HEK293 (cell line): ENCODE measurements around the gene SCYGR4.

Experiments used
- CTCF ChIP-seq: fragments of 450-650 bp; formaldehyde crosslinking; IDR thresholded peaks from 2 replicates; pipeline ENCODE4 v1.5.1; 2016; ENCODE audit warnings: missing biosample characterization, missing genetic modification characterization
- KLF16 ChIP-seq: fragments of 450-650 bp; formaldehyde crosslinking; IDR thresholded peaks from 2 replicates; pipeline ENCODE4 v1.5.1; 2017; ENCODE audit warnings: missing biosample characterization, missing genetic modification characterization
- SP2 ChIP-seq: fragments of 450-650 bp; formaldehyde crosslinking; IDR thresholded peaks from 2 replicates; pipeline ENCODE4 v1.5.1; 2016; ENCODE audit warnings: missing biosample characterization, missing genetic modification characterization
- ZNF341 ChIP-seq: fragments of 450-650 bp; formaldehyde crosslinking; IDR thresholded peaks from 2 replicates; pipeline ENCODE4; 2016; ENCODE audit warnings: low read depth, missing biosample characterization, missing genetic modification characterization
- ZNF768 ChIP-seq: fragments of 450-650 bp; formaldehyde crosslinking; IDR thresholded peaks from 2 replicates; pipeline ENCODE4 v1.5.1; 2018; ENCODE audit warnings: missing biosample characterization, mild to moderate bottlenecking, missing genetic modification characterization
- TF ChIP-seq, protein P1 (sequence below): fragments of 450-650 bp; IDR thresholded peaks from 2 replicates; pipeline ENCODE4 v1.5.1; 2018; ENCODE audit warnings: missing biosample characterization, missing genetic modification characterization
- TF ChIP-seq, protein P2 (sequence below): fragments of 450-650 bp; formaldehyde crosslinking; IDR thresholded peaks from 2 replicates; pipeline ENCODE4 v1.5.1; 2016; ENCODE audit warnings: missing biosample characterization, missing genetic modification characterization

DNA sequence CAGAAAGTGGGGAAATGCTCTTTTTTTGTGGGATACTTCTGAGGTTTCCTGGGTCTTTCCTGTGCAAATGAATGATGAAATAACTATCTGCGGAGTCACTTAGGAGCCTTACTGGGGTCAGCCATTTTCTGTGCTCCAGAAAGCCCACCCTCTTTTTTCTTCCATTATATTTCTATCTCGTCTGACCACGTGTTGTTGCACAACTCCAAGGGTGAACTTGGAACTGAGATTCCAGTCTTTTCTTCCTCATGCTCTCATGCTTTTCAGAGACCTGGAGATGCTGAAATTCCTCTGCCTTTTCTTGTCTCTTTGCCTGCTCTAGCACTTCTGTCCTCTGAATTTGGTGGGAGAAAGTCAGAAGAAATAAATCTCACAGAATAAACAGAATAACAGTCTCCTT lies 44.5 kb downstream of the SCYGR4 start:
- TF ChIP-seq CTCF (tag by site-specific recombination) (no peak), SP2 (tag by site-specific recombination) (no peak), ZNF341 (no peak), ZNF768 (tag by site-specific recombination) (no peak), KLF16 (tag by site-specific recombination) (no peak)
- TF ChIP-seq, protein P1, sequence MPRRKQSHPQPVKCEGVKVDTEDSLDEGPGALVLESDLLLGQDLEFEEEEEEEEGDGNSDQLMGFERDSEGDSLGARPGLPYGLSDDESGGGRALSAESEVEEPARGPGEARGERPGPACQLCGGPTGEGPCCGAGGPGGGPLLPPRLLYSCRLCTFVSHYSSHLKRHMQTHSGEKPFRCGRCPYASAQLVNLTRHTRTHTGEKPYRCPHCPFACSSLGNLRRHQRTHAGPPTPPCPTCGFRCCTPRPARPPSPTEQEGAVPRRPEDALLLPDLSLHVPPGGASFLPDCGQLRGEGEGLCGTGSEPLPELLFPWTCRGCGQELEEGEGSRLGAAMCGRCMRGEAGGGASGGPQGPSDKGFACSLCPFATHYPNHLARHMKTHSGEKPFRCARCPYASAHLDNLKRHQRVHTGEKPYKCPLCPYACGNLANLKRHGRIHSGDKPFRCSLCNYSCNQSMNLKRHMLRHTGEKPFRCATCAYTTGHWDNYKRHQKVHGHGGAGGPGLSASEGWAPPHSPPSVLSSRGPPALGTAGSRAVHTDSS (tag by site-specific recombination): no peak
- TF ChIP-seq, protein P2, sequence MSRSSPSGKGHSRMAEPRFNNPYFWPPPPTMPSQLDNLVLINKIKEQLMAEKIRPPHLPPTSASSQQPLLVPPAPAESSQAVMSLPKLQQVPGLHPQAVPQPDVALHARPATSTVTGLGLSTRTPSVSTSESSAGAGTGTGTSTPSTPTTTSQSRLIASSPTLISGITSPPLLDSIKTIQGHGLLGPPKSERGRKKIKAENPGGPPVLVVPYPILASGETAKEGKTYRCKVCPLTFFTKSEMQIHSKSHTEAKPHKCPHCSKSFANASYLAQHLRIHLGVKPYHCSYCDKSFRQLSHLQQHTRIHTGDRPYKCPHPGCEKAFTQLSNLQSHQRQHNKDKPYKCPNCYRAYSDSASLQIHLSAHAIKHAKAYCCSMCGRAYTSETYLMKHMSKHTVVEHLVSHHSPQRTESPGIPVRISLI (tag by site-specific recombination): no peak
